ENCODE results near the gene KCTD13. TPM values are rescaled to one million over a fixed set of nuclear protein-coding genes. Genes with fewer than 3 reads are reported as not detected.

KCTD13 gene, protein sequence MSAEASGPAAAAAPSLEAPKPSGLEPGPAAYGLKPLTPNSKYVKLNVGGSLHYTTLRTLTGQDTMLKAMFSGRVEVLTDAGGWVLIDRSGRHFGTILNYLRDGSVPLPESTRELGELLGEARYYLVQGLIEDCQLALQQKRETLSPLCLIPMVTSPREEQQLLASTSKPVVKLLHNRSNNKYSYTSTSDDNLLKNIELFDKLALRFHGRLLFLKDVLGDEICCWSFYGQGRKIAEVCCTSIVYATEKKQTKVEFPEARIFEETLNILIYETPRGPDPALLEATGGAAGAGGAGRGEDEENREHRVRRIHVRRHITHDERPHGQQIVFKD
- total RNA-seq, result 21.5 TPM

DNA sequence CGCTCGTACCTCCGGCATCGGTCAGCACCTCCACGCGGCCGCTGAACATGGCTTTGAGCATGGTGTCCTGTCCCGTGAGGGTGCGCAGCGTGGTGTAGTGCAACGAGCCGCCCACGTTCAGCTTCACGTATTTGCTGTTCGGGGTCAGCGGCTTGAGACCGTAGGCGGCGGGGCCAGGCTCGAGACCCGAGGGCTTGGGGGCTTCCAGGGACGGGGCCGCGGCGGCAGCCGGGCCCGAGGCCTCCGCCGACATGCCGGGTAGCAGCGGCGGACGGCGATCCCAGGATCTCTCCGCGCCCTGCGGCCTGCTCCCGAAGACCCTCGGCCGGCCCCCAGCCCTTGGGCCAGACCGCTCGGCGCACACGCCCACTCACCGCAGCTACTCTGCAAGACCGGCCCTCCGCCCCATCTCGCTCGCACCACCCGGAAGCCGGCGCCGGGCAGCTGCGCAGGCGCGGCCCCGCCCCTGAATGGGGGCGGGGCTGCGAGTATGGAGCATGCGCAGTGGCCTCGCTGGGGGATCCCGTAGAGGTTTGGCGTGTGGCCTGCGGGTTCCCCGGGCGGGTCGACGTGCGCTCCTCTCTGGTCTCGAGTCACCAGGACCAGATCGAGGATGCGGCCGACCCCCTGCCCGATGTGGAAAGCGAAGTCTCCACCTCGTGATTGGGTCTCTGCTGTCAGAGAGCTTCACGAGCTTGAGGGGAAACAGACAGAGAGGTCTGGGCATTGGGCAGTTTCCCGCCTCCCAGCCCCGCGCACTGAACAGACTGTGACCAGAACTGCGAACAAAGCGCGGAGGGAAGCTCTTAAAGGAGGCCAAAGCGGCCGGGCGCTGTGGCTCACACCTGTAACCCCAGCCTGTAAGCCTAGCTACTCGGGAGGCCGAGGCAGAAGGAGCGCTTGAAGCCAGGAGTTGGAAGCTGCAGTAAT lies at the start of gene KCTD13:
Gene KCTD13, minus strand, starts transcription at position 446 of the 930 bp plus-strand sequence. Its CDS starts 193 bp downstream, at position 253.

GRCh38 chr16:29973384-29974246 lies 47.6 kb upstream of the KCTD13 start, which contains the start of gene TAOK2:
TAOK2 (plus strand) TSS chr16:29973868; CDS start chr16:29977773, 3,905 bp downstream.

DNA sequence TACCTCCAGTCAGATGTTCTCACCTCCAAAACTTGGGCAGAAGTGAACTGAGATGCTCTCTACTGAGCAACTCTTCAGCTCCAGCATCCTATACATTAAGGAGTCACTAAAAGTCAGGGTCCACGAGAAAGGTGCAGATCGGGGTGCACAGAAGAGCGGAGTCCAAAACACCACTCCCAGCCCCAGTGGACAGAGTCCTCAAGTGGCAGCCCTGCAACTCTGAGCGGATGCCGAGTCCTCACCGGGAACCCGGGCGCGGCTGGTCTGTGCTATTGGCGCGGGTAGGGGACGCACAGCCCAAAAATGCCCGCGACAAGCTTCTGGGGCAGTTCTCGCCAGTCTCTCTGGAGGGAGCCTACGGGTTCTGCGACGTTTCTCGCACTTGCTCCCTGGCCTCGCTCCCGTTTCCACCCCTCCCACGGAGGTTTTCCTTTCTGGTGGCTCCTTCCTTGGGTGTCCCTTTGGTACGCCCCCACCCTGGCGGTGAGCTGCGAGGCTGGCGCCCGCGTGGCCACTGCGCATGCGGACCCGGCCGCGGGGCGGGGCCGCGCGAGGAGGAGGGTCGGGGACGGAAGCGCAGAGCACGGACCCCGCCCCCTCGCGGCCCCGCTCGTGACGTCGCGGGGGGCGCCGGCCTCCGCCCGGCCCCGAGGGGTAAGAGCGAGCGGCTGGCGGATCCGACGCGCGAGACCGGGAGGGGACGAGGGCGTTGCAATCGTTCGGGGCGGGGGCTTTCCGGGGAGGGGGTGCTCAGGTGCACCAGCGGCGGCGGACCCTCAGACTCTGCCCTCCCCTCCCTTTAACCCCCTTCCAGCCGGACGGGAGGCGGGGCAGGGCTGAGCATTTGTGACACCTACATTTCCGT lies 35.7 kb upstream of the KCTD13 start, which contains the start of gene TMEM219:
Gene TMEM219, plus strand, starts transcription at position 601 of the 865 bp plus-strand sequence. CDS start 1,065 bp downstream, outside the sequence.

GRCh38 chr16:29900102-29900887 lies 25.7 kb downstream of the KCTD13 start, which contains the start of gene ASPHD1:
ASPHD1 (plus strand) TSS chr16:29900488; CDS start chr16:29900972, 484 bp downstream.

GRCh38 chr16:29899516-29900101 lies 26.4 kb downstream of the KCTD13 start, which contains the start of gene SEZ6L2:
SEZ6L2 (minus strand) TSS chr16:29899550; CDS start chr16:29899019, 531 bp downstream.

DNA sequence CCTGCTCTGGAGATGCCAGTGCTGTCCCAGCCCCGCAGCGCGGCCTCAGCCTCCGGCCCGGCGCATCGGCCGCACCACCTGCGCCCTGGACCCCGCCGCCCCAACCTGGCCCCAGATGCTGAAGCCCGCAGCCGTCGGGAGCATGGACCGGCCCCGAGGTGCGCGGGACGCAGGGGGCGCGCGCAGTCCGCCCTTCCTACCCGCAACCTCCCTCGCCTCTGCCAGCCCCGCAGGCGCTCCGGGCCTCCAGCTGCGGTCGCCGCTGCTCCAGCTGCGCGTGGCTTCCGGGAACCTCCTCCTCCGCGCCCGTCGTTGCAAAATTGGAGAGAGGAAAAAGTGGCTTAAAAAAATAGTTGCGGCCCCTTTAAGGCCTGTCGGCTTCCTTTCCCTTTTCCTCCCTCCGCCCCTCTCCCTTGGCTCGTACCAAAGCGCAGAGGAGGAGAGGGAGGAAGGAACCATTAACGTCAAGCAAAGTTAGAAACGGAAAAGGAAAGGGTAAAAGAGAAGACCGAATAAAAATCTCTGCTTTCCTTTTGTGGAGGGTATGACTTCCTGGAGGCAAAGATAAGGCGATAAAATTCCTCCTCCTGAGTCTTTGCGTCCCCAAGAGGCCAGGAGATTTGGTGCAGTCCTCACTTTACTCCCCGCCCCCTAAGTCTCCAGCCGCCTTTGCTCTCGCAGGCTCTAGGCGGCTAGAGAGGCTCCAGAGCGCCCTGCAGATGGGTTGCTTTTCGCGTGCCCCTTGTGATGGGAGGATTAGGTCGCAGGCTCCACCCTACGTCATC lies 63.0 kb downstream of the KCTD13 start, which contains the start of gene CDIPT:
Gene CDIPT, minus strand, starts transcription at position 343 of the 785 bp plus-strand sequence. CDS start 369 bp downstream, outside the sequence.

Other genes starting within 250 kb of the KCTD13 start
- 4.8 TPM for gene QPRT, start 247.0 kb downstream of the KCTD13 start, total RNA-seq
- gene C16orf54, start 180.2 kb downstream of the KCTD13 start, total RNA-seq, result 0.69 TPM
- gene ZG16, start 148.0 kb downstream of the KCTD13 start, total RNA-seq, result not detected
- 48.0 TPM for gene KIF22, start 135.5 kb downstream of the KCTD13 start, total RNA-seq
- gene MAZ, start 119.7 kb downstream of the KCTD13 start, total RNA-seq, result 275 TPM
- 34.1 TPM for gene PRRT2, start 114.0 kb downstream of the KCTD13 start, total RNA-seq
- gene PAGR1, start 110.1 kb downstream of the KCTD13 start, total RNA-seq, result 10.6 TPM
- gene MVP, start 105.8 kb downstream of the KCTD13 start, total RNA-seq, result 9.2 TPM
- gene CDIPT, start 63.0 kb downstream of the KCTD13 start, total RNA-seq, result 61.1 TPM
- 88.1 TPM for gene SEZ6L2, start 26.7 kb downstream of the KCTD13 start, total RNA-seq
- gene ASPHD1, start 25.7 kb downstream of the KCTD13 start, total RNA-seq, result 14.8 TPM
- gene TMEM219, start 35.9 kb upstream of the KCTD13 start, total RNA-seq, result 35.1 TPM
- gene TAOK2, start 47.6 kb upstream of the KCTD13 start, total RNA-seq, result 71.3 TPM
- 12.0 TPM for gene HIRIP3, start 69.4 kb upstream of the KCTD13 start, total RNA-seq
- 27.7 TPM for gene INO80E, start 70.0 kb upstream of the KCTD13 start, total RNA-seq
- gene DOC2A, start 84.8 kb upstream of the KCTD13 start, total RNA-seq, result 12.5 TPM
- gene C16orf92, start 97.0 kb upstream of the KCTD13 start, total RNA-seq, result not detected
- gene TLCD3B, start 105.0 kb upstream of the KCTD13 start, total RNA-seq, result 24.7 TPM
- gene ALDOA, start 139.5 kb upstream of the KCTD13 start, total RNA-seq, result 186 TPM
- 84.9 TPM for gene PPP4C, start 149.8 kb upstream of the KCTD13 start, total RNA-seq
- 0.23 TPM for gene TBX6, start 165.7 kb upstream of the KCTD13 start, total RNA-seq
- 21.2 TPM for gene YPEL3, start 170.0 kb upstream of the KCTD13 start, total RNA-seq
- 0.46 TPM for gene GDPD3, start 187.3 kb upstream of the KCTD13 start, total RNA-seq
- gene MAPK3, start 197.0 kb upstream of the KCTD13 start, total RNA-seq, result 28.6 TPM